Esophagus squamous epithelium (tissue), 5 donors: Measurements from ENCODE around the gene RCOR1. TPM values are rescaled to one million over a fixed set of nuclear protein-coding genes. Genes with fewer than 3 reads are reported as not detected.

ENCODE experiments used
- DNase-seq: peaks from one replicate; lab custom pipeline; 2025; lab: John Stamatoyannopoulos, UW
- H3K27ac ChIP-seq, 4 donors: fragments of 200-600 bp; sonication (generic); one replicate each; pipeline ENCODE4 v1.5.1; 2016 to 2019; ENCODE audit warnings: mild to moderate bottlenecking in 1 of 4
- H3K27me3 ChIP-seq, 4 donors: fragments of 200-600 bp; sonication (generic); 1 replicate in 3 of 4; 2 replicates in 1 of 4; pipeline versions ENCODE4 v1.5.1 to v1.6.0; 2017 to 2021; ENCODE audit warnings: antibody characterized with exemption in 1 of 4
- H3K36me3 ChIP-seq, 3 donors: fragments of 200-600 bp; sonication (generic); one replicate each; pipeline ENCODE4 v1.5.1; 2016 to 2019
- H3K4me1 ChIP-seq, 3 donors: fragments of 200-600 bp; sonication (generic); one replicate each; pipeline ENCODE4 v1.5.1; 2017 to 2019
- H3K4me3 ChIP-seq, 4 donors: fragments of 200-600 bp; sonication (generic); 1 replicate in 3 of 4; 2 replicates in 1 of 4; pipeline ENCODE4 v1.5.1; 2016 to 2019; ENCODE audit warnings: mild to moderate bottlenecking in 2 of 4, moderate library complexity in 1 of 4
- H3K9me3 ChIP-seq, 3 donors: fragments of 200-600 bp; sonication (generic); one replicate each; pipeline ENCODE4 v1.5.1; 2016 to 2019
- CTCF ChIP-seq, 6 experiments: fragments of 450-650 bp in 4 of 6; fragments of 200-600 bp in 2 of 6; sonication (generic) in 2 of 6; IDR thresholded peaks; one replicate each; pipeline ENCODE4 v1.5.1; 2016 to 2019; ENCODE audit warnings: antibody characterized with exemption in 6 of 6, mild to moderate bottlenecking in 4 of 6, moderate library complexity in 4 of 6
- POLR2A ChIP-seq, 4 donors: fragments of 450-650 bp; IDR thresholded peaks; one replicate each; pipeline ENCODE4 v1.6.1; 2017; ENCODE audit warnings: antibody characterized with exemption in 4 of 4, mild to moderate bottlenecking in 4 of 4, moderate library complexity in 3 of 4
- WGBS, 2 donors: methylation state at CpG; one replicate each; pipeline ENCODE4 v1.1.5; 2018; 5-methylcytosine and 5-hydroxymethylcytosine counted together
- intact Hi-C: fragments of 100-400 bp; cut with DNase I; formaldehyde crosslinking; loops from one replicate; pipeline ENCODE4 v1.15.0; 2022
- total RNA-seq, 4 donors: library from RNA; depleted of rRNA; stranded (reverse); fragments of >200 nt; gene quantifications; one replicate each; pipeline ENCODE4 v1.1.0, GENCODE V29; 2016
- donor health status: DM: yes; HTN: yes; CAD: no.

RCOR1 gene
- total RNA-seq, 4 donors from 2014 or later, result 25.6 to 56.9 (median 35.2) TPM

GRCh38 chr14:102749393-102750305 lies 157.2 kb downstream of the RCOR1 start:
- TF ChIP-seq CTCF (IDR thresholded peaks at IDR 0.05), result no peak
- no peak for TF ChIP-seq POLR2A (IDR thresholded peaks at IDR 0.05)
- no peak overlapping the region for H3K4me3 ChIP-seq
- H3K27ac ChIP-seq, result no peak overlapping the region
- H3K36me3 ChIP-seq, result peaks cover 0 to 34% (median 7%) of the 10 kb centered on the region in 3 donors
- no peaks in the 10 kb centered on the region for H3K27me3 ChIP-seq
- no peaks in the 10 kb centered on the region for H3K4me1 ChIP-seq
- WGBS, 2 donors, result 80 to 82% methylated on average over 3 to 5 of the region's 33 CpGs
- no peak for DNase-seq
- intact Hi-C loops, result no loop called here
- H3K9me3 ChIP-seq, result no peaks in the 10 kb centered on the region

- intact Hi-C loops, result no loop called here
- DNase-seq, result no peak
- Histone ChIP-seq H3K9me3 (no peaks in the 10 kb centered on the region), H3K27ac (no peak overlapping the region), H3K4me3 (no peak overlapping the region), H3K4me1 (no peaks in the 10 kb centered on the region), H3K27me3 (no peaks in the 10 kb centered on the region), H3K36me3 (peaks cover 0 to 27% (median 7%) of the 10 kb centered on the region in 3 donors)
- TF ChIP-seq CTCF (IDR thresholded peaks at IDR 0.05) (no peak), POLR2A (IDR thresholded peaks at IDR 0.05) (no peak)
- WGBS, 2 donors, result 95 to 98% methylated on average over 10 of the region's 14 CpGs
Measured at GRCh38 chr14:102750376-102750775, 157.9 kb downstream of the RCOR1 start.

GRCh38 chr14:102751088-102751487 lies 158.6 kb downstream of the RCOR1 start:
- no peak for DNase-seq
- Histone ChIP-seq H3K27me3 (no peaks in the 10 kb centered on the region), H3K4me1 (no peaks in the 10 kb centered on the region), H3K36me3 (peaks cover 0 to 22% (median 7%) of the 10 kb centered on the region in 3 donors), H3K27ac (no peak overlapping the region), H3K4me3 (no peak overlapping the region), H3K9me3 (no peaks in the 10 kb centered on the region)
- 75 to 100% methylated on average over 2 to 6 of the region's 16 CpGs for WGBS, 2 donors
- TF ChIP-seq POLR2A (IDR thresholded peaks at IDR 0.05) (no peak), CTCF (IDR thresholded peaks at IDR 0.05) (no peak)
- intact Hi-C loops, result no loop called here

GRCh38 chr14:102752239-102752847 lies 159.9 kb downstream of the RCOR1 start:
- 78 to 100% methylated on average over 3 to 12 of the region's 14 CpGs for WGBS, 2 donors
- no peak overlapping the region for H3K4me3 ChIP-seq
- no peaks in the 10 kb centered on the region for H3K27me3 ChIP-seq
- no peaks in the 10 kb centered on the region for H3K4me1 ChIP-seq
- H3K9me3 ChIP-seq, result no peaks in the 10 kb centered on the region
- H3K27ac ChIP-seq, result no peak overlapping the region
- no peak for TF ChIP-seq CTCF (IDR thresholded peaks at IDR 0.05)
- TF ChIP-seq POLR2A (IDR thresholded peaks at IDR 0.05), result no peak
- intact Hi-C loops, result no loop called here
- DNase-seq, result no peak
- peaks cover 0 to 9% (median 7%) of the 10 kb centered on the region in 3 donors for H3K36me3 ChIP-seq
